ENCODE data around the gene GIT2.

DNA sequence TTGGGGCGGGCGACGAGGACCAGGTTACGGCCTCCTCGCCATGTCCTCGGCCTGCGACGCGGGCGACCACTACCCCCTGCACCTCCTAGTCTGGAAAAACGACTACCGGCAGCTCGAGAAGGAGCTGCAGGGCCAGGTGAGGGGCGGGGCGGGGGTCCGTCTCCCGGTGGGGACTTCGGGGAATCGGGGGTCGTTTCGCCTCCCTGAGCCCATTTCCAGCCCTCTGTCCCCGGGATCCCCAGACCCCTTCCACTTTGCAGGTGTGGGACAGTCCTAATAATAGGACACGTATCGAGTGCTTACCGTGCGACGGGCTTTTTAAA is 3.4 kb upstream of the GIT2 start:
- TF ChIP-seq, protein P1, sequence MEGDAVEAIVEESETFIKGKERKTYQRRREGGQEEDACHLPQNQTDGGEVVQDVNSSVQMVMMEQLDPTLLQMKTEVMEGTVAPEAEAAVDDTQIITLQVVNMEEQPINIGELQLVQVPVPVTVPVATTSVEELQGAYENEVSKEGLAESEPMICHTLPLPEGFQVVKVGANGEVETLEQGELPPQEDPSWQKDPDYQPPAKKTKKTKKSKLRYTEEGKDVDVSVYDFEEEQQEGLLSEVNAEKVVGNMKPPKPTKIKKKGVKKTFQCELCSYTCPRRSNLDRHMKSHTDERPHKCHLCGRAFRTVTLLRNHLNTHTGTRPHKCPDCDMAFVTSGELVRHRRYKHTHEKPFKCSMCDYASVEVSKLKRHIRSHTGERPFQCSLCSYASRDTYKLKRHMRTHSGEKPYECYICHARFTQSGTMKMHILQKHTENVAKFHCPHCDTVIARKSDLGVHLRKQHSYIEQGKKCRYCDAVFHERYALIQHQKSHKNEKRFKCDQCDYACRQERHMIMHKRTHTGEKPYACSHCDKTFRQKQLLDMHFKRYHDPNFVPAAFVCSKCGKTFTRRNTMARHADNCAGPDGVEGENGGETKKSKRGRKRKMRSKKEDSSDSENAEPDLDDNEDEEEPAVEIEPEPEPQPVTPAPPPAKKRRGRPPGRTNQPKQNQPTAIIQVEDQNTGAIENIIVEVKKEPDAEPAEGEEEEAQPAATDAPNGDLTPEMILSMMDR (IDR thresholded peaks at IDR 0.05) = no peak
- no peak for TF ChIP-seq POLR2A (IDR thresholded peaks at IDR 0.05)

Data from esophagus squamous epithelium (tissue), 4 donors.